GM12873 (cell line): ENCODE measurements around the gene MTFR2.

Source experiments
- CTCF ChIP-seq: IDR thresholded peaks from 2 replicates; pipeline ENCODE4 v1.5.1; 2012; ENCODE audit warnings: low read depth, mild to moderate bottlenecking, moderate library complexity, low read length, control low read depth; ENCODE audit not compliant: insufficient read depth; ENCODE audit errors: missing control alignments

Gene MTFR2

GRCh38 chr6:136249811-136250685 is at the start of gene MTFR2:
Gene MTFR2, minus strand, starts transcription at chr6:136250311. Its CDS starts 1,212 bp downstream, at chr6:136249099.
- TF ChIP-seq CTCF = no peak

- no peak for TF ChIP-seq CTCF
These were observed 44.5 kb upstream of the MTFR2 start for GRCh38 chr6:136294621-136295020.

GRCh38 chr6:136290410-136291010 is 40.4 kb upstream of the MTFR2 start:
- TF ChIP-seq CTCF = no peak

- no peak for TF ChIP-seq CTCF
These were observed 39.7 kb upstream of the MTFR2 start, which contains the start of gene BCLAF1 for GRCh38 chr6:136289579-136290409. Gene BCLAF1, minus strand, starts transcription at chr6:136289846. Its CDS starts 9,980 bp downstream, at chr6:136279866.

- TF ChIP-seq CTCF = peak; percentile 36
These were observed 39.1 kb upstream of the MTFR2 start for GRCh38 chr6:136289327-136289578.

GRCh38 chr6:136288566-136289326 is 38.6 kb upstream of the MTFR2 start:
- no peak for TF ChIP-seq CTCF
